ENCODE data around the gene DERL3. TPM values are rescaled to one million over a fixed set of nuclear protein-coding genes. Genes with fewer than 3 reads are reported as not detected.
A peak's percentile ranks its signal among the peaks of the same experiment; 100 is the strongest.

The DERL3 gene
- total and polyA plus RNA-seq, 2 of the 13 experiments (the other 11 are each of a cell fraction or from before 2014, with no cell fraction given), result not detected

- TF ChIP-seq TCF7 (IDR thresholded peaks at IDR 0.05; ENCODE audit: low read depth) (no peak), ZNF747 (CRISPR knock-in tag; IDR thresholded peaks at IDR 0.05; ENCODE audit: borderline replicate concordance) (peak; percentile 54; the same call in 1 of the 2 replicates), SRSF1 (optimal IDR thresholded peaks at IDR 0.05; ENCODE audit: low read depth, low read length) (no peak), ZNF788 (CRISPR knock-in tag; IDR thresholded peaks at IDR 0.05; ENCODE audit: borderline replicate concordance) (peak; percentile 13; the same call in 1 of the 2 replicates), ZNF552 (CRISPR knock-in tag; IDR thresholded peaks at IDR 0.05; ENCODE audit: borderline replicate concordance) (no peak), ZSCAN22 (CRISPR knock-in tag; IDR thresholded peaks at IDR 0.05) (no peak), KDM4B (CRISPR knock-in tag; IDR thresholded peaks at IDR 0.05) (no peak), ZNF567 (CRISPR knock-in tag; IDR thresholded peaks at IDR 0.05; ENCODE audit: borderline replicate concordance) (no peak), ZNF710 (CRISPR knock-in tag; IDR thresholded peaks at IDR 0.05; ENCODE audit: borderline replicate concordance) (no peak), ZNF414 (CRISPR knock-in tag; IDR thresholded peaks at IDR 0.05) (no peak), MIXL1 (CRISPR knock-in tag; IDR thresholded peaks at IDR 0.05) (no peak), ZNF562 (CRISPR knock-in tag; IDR thresholded peaks at IDR 0.05; ENCODE audit: borderline replicate concordance) (no peak), NR2F1 (CRISPR knock-in tag; IDR thresholded peaks at IDR 0.05) (no peak), JDP2 (CRISPR knock-in tag; IDR thresholded peaks at IDR 0.05; ENCODE audit: borderline replicate concordance) (no peak), REXO4 (CRISPR knock-in tag; IDR thresholded peaks at IDR 0.05; ENCODE audit: borderline replicate concordance) (no peak), SNAPC2 (CRISPR knock-in tag; IDR thresholded peaks at IDR 0.05) (no peak), MZF1 (CRISPR knock-in tag; IDR thresholded peaks at IDR 0.05; ENCODE audit: borderline replicate concordance) (0 out of 2 replicates have a peak, but pooled peaks have one; percentile 27), CAMTA2 (CRISPR knock-in tag; IDR thresholded peaks at IDR 0.05; ENCODE audit: borderline replicate concordance) (no peak), POGZ (CRISPR knock-in tag; IDR thresholded peaks at IDR 0.05) (no peak), DMAP1 (CRISPR knock-in tag; IDR thresholded peaks at IDR 0.05) (no peak; the same call in 1 of the 2 replicates), REPIN1 (CRISPR knock-in tag; IDR thresholded peaks at IDR 0.05; ENCODE audit: borderline replicate concordance, low read depth) (0 out of 2 replicates have a peak, but pooled peaks have one; percentile 23), RXRA (CRISPR knock-in tag; IDR thresholded peaks at IDR 0.05) (peak; percentile 33), ZNF513 (CRISPR knock-in tag; conservative IDR thresholded peaks at IDR 0.05) (no peak), KAT8 (CRISPR knock-in tag; IDR thresholded peaks at IDR 0.05) (peak; percentile 35; the same call in 1 of the 2 replicates), ZFP62 (CRISPR knock-in tag; IDR thresholded peaks at IDR 0.05) (no peak), ZNF644 (CRISPR knock-in tag; IDR thresholded peaks at IDR 0.05; ENCODE audit: low read depth) (no peak)
Measured at GRCh38 chr22:23857606-23858483, 19.0 kb upstream of the DERL3 start, which contains the start of gene SLC2A11 (continued).
